Retina (tissue), 1 donor: Measurements from ENCODE around the gene EPB42.
"Not testable (repeated sequence)": the region's sequence is repeated elsewhere in the genome, so short reads cannot be mapped to it uniquely, and the experiment has no call there.

Source experiments
- DNase-seq: peaks from one replicate; pipeline ENCODE4 v3.0.0-alpha.2; 2016

The EPB42 gene

GRCh38 chr15:43184407-43185124, 36.3 kb downstream of the EPB42 start:
- no peak for DNase-seq

- no peak for DNase-seq
Measured at GRCh38 chr15:43183270-43183669, 37.5 kb downstream of the EPB42 start.

- DNase-seq, result not testable (repeated sequence)
Measured at GRCh38 chr15:43177147-43177546, 43.7 kb downstream of the EPB42 start.

GRCh38 chr15:43175656-43176309, 45.0 kb downstream of the EPB42 start:
- DNase-seq, result not testable (repeated sequence)

GRCh38 chr15:43169888-43170287, 50.9 kb downstream of the EPB42 start:
- no peak for DNase-seq

- no peak for DNase-seq
Measured at GRCh38 chr15:43168192-43169107, 52.4 kb downstream of the EPB42 start.

- DNase-seq, result not testable (repeated sequence)
Measured at GRCh38 chr15:43167261-43167660, 53.6 kb downstream of the EPB42 start.

- no peak for DNase-seq
Measured at GRCh38 chr15:43165801-43166325, 55.0 kb downstream of the EPB42 start.

GRCh38 chr15:43153269-43153668, 67.5 kb downstream of the EPB42 start:
- DNase-seq, result no peak

GRCh38 chr15:43151688-43152087, 69.1 kb downstream of the EPB42 start:
- DNase-seq, result no peak

GRCh38 chr15:43150191-43150929, 70.5 kb downstream of the EPB42 start:
- DNase-seq, result no peak
